GM18502 (cell line): ENCODE data around the gene LONRF2.
"Not testable (repeated sequence)": the region's sequence is repeated elsewhere in the genome, so short reads cannot be mapped to it uniquely, and the experiment has no call there.

Experiments used
- ATAC-seq: cut with Tn5 transposase; IDR thresholded peaks from one replicate; pipeline ENCODE4 v1.9.1; 2021; ENCODE audit warnings: mild to moderate bottlenecking; ENCODE audit not compliant: unreplicated experiment, poor library complexity

LONRF2 gene

GRCh38 chr2:100257939-100258338 is 64.4 kb downstream of the LONRF2 start:
- ATAC-seq, result no peak

DNA sequence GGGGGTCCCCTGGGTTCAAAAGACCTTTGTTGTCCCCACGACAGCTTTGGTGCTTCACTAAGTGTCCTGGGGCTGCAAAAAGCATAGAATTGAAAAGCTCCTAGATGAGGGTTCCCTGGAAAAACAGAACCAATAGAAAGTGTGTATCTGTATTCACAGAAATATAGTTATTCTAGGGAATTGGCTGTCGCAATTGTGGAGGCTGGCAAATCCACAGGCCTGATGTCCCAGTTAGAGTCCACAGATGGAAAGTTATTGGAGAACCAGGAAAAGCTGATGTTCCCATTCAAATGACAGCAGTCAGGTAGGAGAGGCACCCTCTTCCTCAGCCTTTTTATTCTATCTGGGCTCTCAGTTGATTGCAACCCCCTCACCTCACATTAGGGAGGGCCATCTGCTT is 65.5 kb downstream of the LONRF2 start:
- no peak for ATAC-seq

DNA sequence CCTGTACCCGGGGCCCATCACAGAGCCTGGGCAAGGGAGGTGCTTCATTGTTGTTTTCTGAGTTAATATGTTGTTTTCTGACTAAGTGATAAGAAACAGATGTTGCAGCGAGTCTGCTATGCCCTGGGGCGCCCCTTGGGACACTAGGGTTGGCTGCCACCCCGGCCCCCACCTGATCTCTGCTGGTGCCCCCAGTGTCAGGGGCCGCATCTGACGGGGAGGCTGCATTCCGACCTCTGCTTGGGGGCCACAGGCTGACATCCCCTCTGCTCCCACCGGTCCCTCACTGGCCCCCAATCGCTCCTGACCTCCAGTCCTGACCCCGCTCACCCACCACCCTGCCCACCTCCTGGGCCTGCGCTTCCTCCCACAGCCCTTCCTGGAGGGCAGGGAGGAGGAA is 65.9 kb downstream of the LONRF2 start:
- ATAC-seq, result no peak

DNA sequence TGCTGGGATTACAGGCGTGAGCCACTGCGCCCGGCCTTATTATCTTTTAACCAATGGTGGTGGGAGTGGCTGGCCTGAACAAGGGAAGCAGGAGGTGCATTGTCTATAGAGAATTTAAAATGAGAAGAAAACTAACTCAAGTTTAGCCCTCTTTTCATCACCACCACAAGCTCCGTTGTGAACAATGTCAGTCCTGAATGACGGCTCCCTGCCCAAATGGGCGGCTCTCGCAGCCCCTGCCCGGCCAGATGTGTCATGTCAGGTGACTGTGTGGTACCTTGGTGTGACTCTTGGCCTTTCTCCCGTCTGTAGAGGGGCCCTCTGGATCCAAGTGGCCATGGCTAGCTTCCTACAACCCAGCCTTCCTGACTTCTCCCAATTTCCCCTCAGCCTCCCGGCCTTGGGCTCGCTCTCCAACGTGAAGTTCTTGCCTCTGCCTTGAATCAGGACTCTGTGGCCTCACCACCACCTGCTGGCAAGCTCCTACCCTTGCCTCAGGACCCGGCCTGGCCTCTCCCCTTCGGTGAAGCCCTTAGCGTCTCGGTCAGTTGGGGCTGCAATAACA is 67.6 kb downstream of the LONRF2 start:
- ATAC-seq, result no peak

- no peak for ATAC-seq
Observed at GRCh38 chr2:100253786-100254185, 68.5 kb downstream of the LONRF2 start.

- ATAC-seq, result no peak
Observed at GRCh38 chr2:100252811-100253698, 69.2 kb downstream of the LONRF2 start.

DNA sequence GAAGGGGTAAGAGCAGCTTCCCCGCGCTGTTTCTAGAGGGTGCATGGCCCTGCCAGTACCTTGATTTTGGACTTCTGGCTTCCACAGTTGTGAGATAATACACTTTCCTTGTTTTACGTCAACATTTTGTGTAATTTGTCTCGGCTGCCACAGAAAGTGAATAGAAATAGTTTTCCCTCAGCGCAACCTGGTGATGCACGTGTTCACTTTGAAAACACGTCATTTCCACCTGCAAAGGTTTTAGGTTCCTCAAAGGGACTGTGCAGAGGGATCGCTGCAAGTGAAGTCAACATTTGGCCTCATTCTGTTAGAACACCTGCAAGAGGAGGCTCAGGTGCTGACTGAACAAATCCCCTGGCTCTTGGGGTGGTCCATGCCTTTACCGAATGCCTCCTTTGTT is 71.7 kb downstream of the LONRF2 start:
- ATAC-seq, result no peak

GRCh38 chr2:100248971-100249370 is 73.3 kb downstream of the LONRF2 start:
- ATAC-seq, result no peak

GRCh38 chr2:100248556-100248955 is 73.7 kb downstream of the LONRF2 start:
- not testable (repeated sequence) for ATAC-seq

DNA sequence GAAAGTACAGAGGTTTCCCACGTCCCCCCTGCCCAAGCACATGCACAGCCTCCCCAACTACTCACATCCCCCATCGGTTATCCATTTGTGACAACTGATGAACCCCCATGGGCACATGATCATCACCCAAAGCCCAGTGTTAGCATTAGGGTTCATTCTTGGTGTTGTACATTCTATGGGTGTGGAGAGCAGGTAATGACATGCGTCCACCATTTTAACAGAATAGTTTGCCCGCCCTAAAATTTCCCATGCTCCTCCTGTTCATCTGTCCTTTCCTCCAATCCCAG is 74.3 kb downstream of the LONRF2 start:
- ATAC-seq, result peak; percentile 22

DNA sequence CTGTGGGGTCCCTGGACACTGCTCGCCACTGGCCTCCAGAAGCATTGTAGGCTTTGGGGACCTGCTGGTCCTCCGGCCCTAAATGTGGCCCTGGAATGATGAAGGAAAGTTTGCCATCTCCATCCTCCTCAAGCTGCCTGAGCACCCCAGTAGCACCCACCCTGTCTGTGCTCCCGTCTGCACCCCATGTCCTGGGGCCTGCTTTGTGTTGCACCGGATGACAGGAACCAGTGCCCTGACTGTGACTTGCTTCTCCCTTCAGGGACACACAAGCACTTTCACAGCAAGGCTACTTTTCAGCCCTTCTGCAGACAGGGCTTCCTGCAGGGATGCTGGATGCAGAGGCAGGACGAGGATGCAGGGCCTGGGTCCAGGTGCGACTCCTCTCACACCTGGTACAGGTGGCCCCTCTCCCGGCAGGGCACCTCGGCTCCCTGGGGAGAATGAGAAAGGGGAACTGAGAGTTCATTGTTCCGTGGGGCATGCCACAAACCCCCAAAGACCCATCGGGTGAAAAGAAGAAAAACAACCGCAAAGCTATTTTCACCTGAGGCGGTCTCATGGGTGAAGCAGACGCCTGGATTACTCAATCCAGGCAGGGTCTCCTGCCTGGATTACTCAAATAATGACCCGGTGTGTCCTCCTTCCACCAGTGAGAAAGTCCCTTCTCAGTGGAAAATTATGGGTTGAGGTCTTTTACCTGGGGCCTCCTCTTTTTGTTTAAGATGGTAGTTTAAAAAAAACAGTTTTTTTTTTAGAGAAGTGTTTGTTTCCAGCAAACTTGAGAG is 74.9 kb downstream of the LONRF2 start:
- ATAC-seq, result peak; percentile 82

DNA sequence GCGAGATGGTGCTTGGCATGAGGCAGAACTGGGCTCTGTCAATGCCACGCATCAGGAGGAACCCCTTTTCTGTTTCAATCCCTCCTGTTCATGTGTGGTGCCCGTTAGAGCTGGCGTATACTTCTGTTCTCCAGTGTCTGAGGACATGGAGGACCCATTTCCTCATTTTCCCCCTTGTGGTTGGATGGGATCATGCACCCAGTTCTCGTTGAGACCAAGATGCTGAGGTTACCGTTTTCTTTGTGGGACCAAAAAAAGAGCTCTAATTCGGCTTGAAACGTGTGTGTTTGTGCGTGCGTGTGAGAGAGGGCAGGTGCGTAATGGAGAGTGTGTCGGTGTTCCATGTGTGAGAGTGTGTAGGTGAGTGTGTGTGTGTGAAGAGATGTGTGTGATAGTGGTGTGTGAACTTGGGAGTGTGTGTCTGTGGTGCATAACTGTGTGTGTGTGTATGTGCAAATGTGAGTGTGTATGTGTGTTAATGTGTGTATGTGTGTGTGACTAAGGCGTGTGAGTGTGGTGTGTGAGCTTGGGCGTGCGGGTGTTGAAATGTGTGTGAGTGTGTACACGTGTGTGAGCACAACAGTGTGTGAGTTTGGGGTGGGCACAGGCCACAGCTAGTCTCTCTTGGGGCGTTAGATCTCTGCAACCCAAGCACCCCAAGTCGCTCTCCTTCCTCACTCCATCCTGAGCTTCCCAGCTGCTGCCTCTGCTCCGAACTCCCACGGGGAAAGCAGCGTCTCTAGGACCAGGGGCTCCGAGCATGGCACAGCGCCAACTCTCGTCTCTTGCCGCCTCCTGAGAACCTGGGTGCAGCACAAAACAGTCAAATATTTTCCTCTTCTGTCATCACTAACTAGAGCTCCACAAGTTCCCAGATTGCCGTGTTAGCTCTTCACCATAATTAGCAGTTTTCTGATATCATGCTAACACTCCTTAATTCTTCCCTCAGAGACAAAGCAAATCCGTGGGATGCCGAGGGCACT is 75.8 kb downstream of the LONRF2 start:
- no peak for ATAC-seq

- no peak for ATAC-seq
Observed at GRCh38 chr2:100245681-100246080, 76.6 kb downstream of the LONRF2 start.

GRCh38 chr2:100244881-100245605 is 77.3 kb downstream of the LONRF2 start:
- ATAC-seq, result no peak

DNA sequence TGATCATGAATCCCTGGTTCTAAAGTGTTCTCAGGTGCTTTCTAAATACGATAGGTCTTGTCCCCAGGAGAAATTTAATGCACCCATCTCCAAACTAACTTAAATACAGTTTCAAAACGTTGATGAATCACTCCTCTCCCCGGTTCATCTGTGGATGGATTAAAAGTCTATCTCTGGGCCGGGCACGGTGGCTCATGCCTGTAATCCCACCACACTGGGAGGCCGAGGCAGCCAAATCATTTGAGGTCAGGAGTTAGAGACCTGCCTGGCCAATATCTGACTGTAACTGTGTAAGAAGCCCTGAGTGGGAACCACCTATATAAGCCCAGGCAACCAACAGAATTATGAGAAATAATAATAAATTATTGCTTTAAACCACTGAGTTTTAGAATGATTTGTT is 78.7 kb downstream of the LONRF2 start:
- no peak for ATAC-seq

- no peak for ATAC-seq
Observed at GRCh38 chr2:100242891-100243619, 79.2 kb downstream of the LONRF2 start.

GRCh38 chr2:100242476-100242875 is 79.8 kb downstream of the LONRF2 start:
- no peak for ATAC-seq

- ATAC-seq, result no peak
Observed at GRCh38 chr2:100241236-100241635, 81.1 kb downstream of the LONRF2 start.

GRCh38 chr2:100240386-100240785 is 81.9 kb downstream of the LONRF2 start:
- no peak for ATAC-seq
